HCT116 (cell line): ENCODE measurements around the gene REEP3.

Experiments used
- EZH2 ChIP-seq: fragments of 200-600 bp; sonication (generic); IDR thresholded peaks from 2 replicates; pipeline ENCODE4 v1.6.1; 2017; ENCODE audit warnings: antibody characterized with exemption, mixed run types
- POLR2AphosphoS5 ChIP-seq: IDR thresholded peaks from 2 replicates; pipeline ENCODE4 v1.6.1; 2011; ENCODE audit warnings: mild to moderate bottlenecking, low read depth, low read length, moderate library complexity

DNA sequence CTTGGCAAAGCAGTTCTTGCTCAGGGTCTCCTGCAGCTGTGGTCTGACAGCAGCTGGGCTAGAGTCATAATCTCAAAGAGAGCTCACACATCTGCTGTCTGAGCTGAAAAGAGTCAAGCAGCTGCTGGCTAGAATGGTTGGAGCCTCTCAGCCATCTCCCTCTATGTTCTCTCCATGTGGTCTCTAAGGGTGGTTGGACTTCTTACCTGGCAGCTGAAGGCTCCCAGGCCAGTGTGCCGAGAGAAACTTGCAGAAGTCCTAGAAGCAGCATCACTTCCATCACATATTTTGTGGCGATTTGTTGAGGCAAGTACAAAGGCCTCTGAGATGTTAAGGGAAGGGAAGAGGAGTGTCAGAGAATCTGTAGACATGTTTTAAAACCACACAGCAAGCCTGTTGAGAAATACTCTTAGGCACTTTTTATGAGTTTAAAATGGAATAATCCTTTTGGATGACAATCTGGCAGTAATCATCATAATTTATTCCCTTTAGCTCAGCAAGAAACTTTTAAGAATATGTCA, 93.2 kb downstream of the REEP3 start:
- TF ChIP-seq POLR2AphosphoS5: no peak
- no peak for TF ChIP-seq EZH2
